Measurements from ENCODE around the gene TINAGL1.

- TF ChIP-seq CTCF (IDR thresholded peaks at IDR 0.05) (no peak), POLR2A (IDR thresholded peaks at IDR 0.05) (no peak), EP300 (IDR thresholded peaks at IDR 0.05) (no peak)
Measured at GRCh38 chr1:31580513-31580870, 4.2 kb downstream of the TINAGL1 start.

All from gastroesophageal sphincter (tissue), 3 donors.